Brain microvascular endothelial cell (primary cell): ENCODE data around the gene UNC45B.
A peak's percentile ranks its signal among the peaks of the same experiment; 100 is the strongest.
"Not testable (repeated sequence)": the region's sequence is repeated elsewhere in the genome, so short reads cannot be mapped to it uniquely, and the experiment has no call there.

Source experiments
- DNase-seq: peaks from one replicate; pipeline ENCODE4 v3.0.0-alpha.2; 2020
- H3K27ac ChIP-seq: fragments of 250-450 bp; sonication (Bioruptor Pico); 2 replicates; pipeline ENCODE4 v1.5.1; 2020; ENCODE audit warnings: mild to moderate bottlenecking, moderate library complexity
- H3K27me3 ChIP-seq: fragments of 250-450 bp; sonication (Bioruptor Pico); replicated peaks from 2 replicates; pipeline ENCODE4 v1.5.1; 2020; ENCODE audit warnings: mild to moderate bottlenecking
- H3K36me3 ChIP-seq: fragments of 250-450 bp; sonication (Bioruptor Pico); replicated peaks from 2 replicates; pipeline ENCODE4 v1.5.1; 2020; ENCODE audit warnings: mild to moderate bottlenecking
- H3K4me3 ChIP-seq: 2 replicates; pipeline ENCODE4 v1.5.1; 2011; ENCODE audit warnings: low read depth, mild to moderate bottlenecking, control low read depth, low read length, moderate library complexity
- CTCF ChIP-seq: IDR thresholded peaks from 2 replicates; pipeline ENCODE4 v1.5.1; 2011; ENCODE audit warnings: low read depth, mild to moderate bottlenecking, moderate library complexity, low read length, control low read depth, inconsistent platforms; ENCODE audit errors: missing control alignments
- in situ Hi-C: cut with HindIII; loops from 2 replicates; pipeline ENCODE4 v1.10.0; 2017; ENCODE audit warnings: low sequenced_read_pairs, low pct_ligation_motif_present

The UNC45B gene

GRCh38 chr17:35169835-35170363, 22.3 kb downstream of the UNC45B start:
- H3K27me3 ChIP-seq: no peaks in the 10 kb centered on the region
- no peak overlapping the region for H3K4me3 ChIP-seq
- DNase-seq: no peak
- no peak overlapping the region for H3K27ac ChIP-seq
- TF ChIP-seq CTCF: no peak
- in situ Hi-C loops: no loop called here
- no peaks in the 10 kb centered on the region for H3K36me3 ChIP-seq

GRCh38 chr17:35170968-35171771, 23.6 kb downstream of the UNC45B start:
- H3K4me3 ChIP-seq: no peak overlapping the region
- no peak overlapping the region for H3K27ac ChIP-seq
- TF ChIP-seq CTCF: peak; percentile 37
- no peaks in the 10 kb centered on the region for H3K27me3 ChIP-seq
- in situ Hi-C loops: no loop called here
- DNase-seq: no peak
- no peaks in the 10 kb centered on the region for H3K36me3 ChIP-seq

- no peak overlapping the region for H3K4me3 ChIP-seq
- no peak for DNase-seq
- H3K27me3 ChIP-seq: no peaks in the 10 kb centered on the region
- TF ChIP-seq CTCF: no peak
- in situ Hi-C loops: no loop called here
- no peak overlapping the region for H3K27ac ChIP-seq
- no peaks in the 10 kb centered on the region for H3K36me3 ChIP-seq
Measured at GRCh38 chr17:35171834-35172233, 24.2 kb downstream of the UNC45B start.

GRCh38 chr17:35172321-35172720, 24.7 kb downstream of the UNC45B start:
- not testable (repeated sequence) for H3K27ac ChIP-seq

GRCh38 chr17:35174835-35175334, 27.3 kb downstream of the UNC45B start:
- Histone ChIP-seq H3K4me3 (no peak overlapping the region), H3K36me3 (no peaks in the 10 kb centered on the region), H3K27me3 (no peaks in the 10 kb centered on the region), H3K27ac (no peak overlapping the region)
- in situ Hi-C loops: no loop called here
- DNase-seq: no peak
- no peak for TF ChIP-seq CTCF

More at GRCh38 chr17:35172321-35172720, 24.7 kb downstream of the UNC45B start:
- H3K27me3 ChIP-seq, in situ Hi-C loops, H3K36me3 ChIP-seq, DNase-seq, H3K4me3 ChIP-seq: not testable (repeated sequence)

GRCh38 chr17:35175638-35176415, 28.2 kb downstream of the UNC45B start:
- no peak for DNase-seq
- Histone ChIP-seq H3K36me3 (no peaks in the 10 kb centered on the region), H3K27ac (no peak overlapping the region), H3K4me3 (no peak overlapping the region), H3K27me3 (no peaks in the 10 kb centered on the region)
- in situ Hi-C loops: no loop called here
- TF ChIP-seq CTCF: no peak
